DMS114 treated with DMSO at 0.1 percent for 48 hours (cell line): Measurements from ENCODE around the gene ZNF256.

ENCODE experiments used
- DNase-seq: peaks from one replicate; lab custom pipeline; 2025; ENCODE audit not compliant: unreplicated experiment; lab: John Stamatoyannopoulos, UW

The ZNF256 gene

GRCh38 chr19:57900311-57900710, 47.2 kb downstream of the ZNF256 start:
- no peak for DNase-seq
